Measurements from ENCODE around the gene ZC3H13. TPM values are rescaled to one million over a fixed set of nuclear protein-coding genes. Genes with fewer than 3 reads are reported as not detected.

The ZC3H13 gene
- total RNA-seq, 1 experiment from 2014 or later, result 61.9 TPM

DNA sequence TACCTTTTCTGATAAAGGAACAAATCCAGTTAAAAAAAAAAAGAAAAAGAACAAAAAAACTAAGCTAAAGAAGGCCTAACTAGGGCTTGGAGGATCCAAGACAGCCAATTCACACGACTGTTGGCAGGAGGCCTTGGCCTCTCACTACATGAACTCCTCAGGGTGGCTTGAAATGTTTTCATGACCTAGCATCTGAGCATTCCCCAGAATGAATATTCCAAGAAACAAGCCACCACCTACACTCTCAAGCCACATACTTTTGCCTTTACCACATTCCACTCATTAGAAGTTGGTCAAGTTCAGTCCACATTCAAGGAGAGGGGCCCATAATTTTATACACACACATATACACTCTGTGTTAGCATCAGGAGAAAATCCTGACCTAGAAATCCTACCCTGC is 103.4 kb downstream of the ZC3H13 start:
- Mint-ChIP-seq H3K36me3 (ENCODE audit: insufficient read depth in 1 of 3, low read depth in 3 of 3) (no peaks in the 10 kb centered on the region), H3K27ac (no peak overlapping the region), H3K4me1 (no peaks in the 10 kb centered on the region), H3K9me3 (no peaks in the 10 kb centered on the region), H3K27me3 (ENCODE audit: low read depth) (no peaks in the 10 kb centered on the region; the same call in 1 of the 2 replicates), H3K4me3 (no peak overlapping the region)
- Histone ChIP-seq H3K18ac (ENCODE audit: insufficient read length, low read depth, low read length) (no peak overlapping the region), H4K5ac (ENCODE audit: insufficient read length, low read depth, low read length) (no peak overlapping the region), H3K23ac (ENCODE audit: insufficient read length, low read depth, low read length) (no peak overlapping the region), H2BK5ac (ENCODE audit: insufficient read length, low read length) (no peak overlapping the region), H3K27me3 (ENCODE audit: insufficient read depth, low read length) (no peaks in the 10 kb centered on the region), H3K14ac (ENCODE audit: insufficient read depth, low read length) (no peak overlapping the region), H3K79me2 (ENCODE audit: insufficient read depth, low read length) (no peaks in the 10 kb centered on the region), H3T11ph (ENCODE audit: low read length) (no peak overlapping the region), H4K91ac (ENCODE audit: insufficient read length, low read depth, low read length) (no peak overlapping the region), H4K20me1 (ENCODE audit: control insufficient read depth, insufficient read depth, insufficient read length) (no peaks in the 10 kb centered on the region), H3K4me1 (ENCODE audit: insufficient read depth, low read length) (no peaks in the 10 kb centered on the region), H3K23me2 (ENCODE audit: insufficient read length, low read depth, low read length, poor library complexity, severe bottlenecking) (no peaks in the 10 kb centered on the region), H2AFZ (ENCODE audit: low read length) (no peak overlapping the region), H3K4me2 (ENCODE audit: insufficient read depth, insufficient read length, low read length) (no peak overlapping the region), H3K56ac (ENCODE audit: insufficient read length, low read depth, low read length) (no peak overlapping the region), H3K79me1 (ENCODE audit: insufficient read depth, low read depth, low read length, poor library complexity, severe bottlenecking) (no peaks in the 10 kb centered on the region), H3K4ac (ENCODE audit: low read depth, low read length) (no peak overlapping the region), H2BK12ac (ENCODE audit: insufficient read length, low read depth, low read length) (no peak overlapping the region), H2BK20ac (ENCODE audit: low read depth, low read length, poor library complexity, severe bottlenecking) (no peak overlapping the region), H2AK5ac (ENCODE audit: insufficient read length, low read length) (no peak overlapping the region), H3K27ac (ENCODE audit: insufficient read length, low read depth, low read length) (no peak overlapping the region), H2BK120ac (ENCODE audit: low read depth, low read length, poor library complexity, severe bottlenecking) (no peak overlapping the region), H4K8ac (replicated peaks; ENCODE audit: insufficient read length, low read depth, low read length) (no peak overlapping the region), H3K9me3 (ENCODE audit: control insufficient read depth, low read depth, low read length) (no peaks in the 10 kb centered on the region), H3K9ac (ENCODE audit: extremely low read depth, insufficient read length, low read length) (no peak overlapping the region), H2BK15ac (ENCODE audit: low read depth, low read length) (no peak overlapping the region)
- no peak for DNase-seq
- no peak for TF ChIP-seq CTCF (conservative IDR thresholded peaks at IDR 0.05)
- WGBS (ENCODE audit: extremely low coverage, insufficient read length, low lambda C conversion rate), result no CpG with 5 or more reads among the region's 1 CpG

Measured in H9 (cell line).